ENCODE measurements around the gene VPREB1. TPM values are rescaled to one million over a fixed set of nuclear protein-coding genes. Genes with fewer than 3 reads are reported as not detected.
"Not testable (repeated sequence)": the region's sequence is repeated elsewhere in the genome, so short reads cannot be mapped to it uniquely, and the experiment has no call there.

Gene VPREB1
- total RNA-seq, 1 experiment from 2014 or later, result not detected

GRCh38 chr22:22262332-22263074 lies 17.9 kb downstream of the VPREB1 start:
- H3K4me2 ChIP-seq (ENCODE audit: low read length); CTCF ChIA-PET; POLR2A ChIA-PET (ENCODE audit: unreplicated experiment); H3K9me3 ChIP-seq (ENCODE audit: low read length); H3F3A ChIP-seq (ENCODE audit: low read length, unreplicated experiment); H3K4me1 ChIP-seq (ENCODE audit: insufficient read depth, low read length); H3K9me2 ChIP-seq (replicated peaks; ENCODE audit: low read length); H3K27ac ChIP-seq (ENCODE audit: low read length); H3K4me3 ChIP-seq (ENCODE audit: low read length); H3K36me3 ChIP-seq (ENCODE audit: low read depth, low read length); ATAC-seq; H3K79me2 ChIP-seq (ENCODE audit: low read length); BruUV-seq (replicated peaks); H2AFZ ChIP-seq (ENCODE audit: low read length); intact Hi-C loops (cut with micrococcal nuclease); H3K27me3 ChIP-seq (ENCODE audit: low read length); H3K9ac ChIP-seq (ENCODE audit: low read length); DNase-seq; H4K20me1 ChIP-seq (ENCODE audit: low read length): not testable (repeated sequence)

DNA sequence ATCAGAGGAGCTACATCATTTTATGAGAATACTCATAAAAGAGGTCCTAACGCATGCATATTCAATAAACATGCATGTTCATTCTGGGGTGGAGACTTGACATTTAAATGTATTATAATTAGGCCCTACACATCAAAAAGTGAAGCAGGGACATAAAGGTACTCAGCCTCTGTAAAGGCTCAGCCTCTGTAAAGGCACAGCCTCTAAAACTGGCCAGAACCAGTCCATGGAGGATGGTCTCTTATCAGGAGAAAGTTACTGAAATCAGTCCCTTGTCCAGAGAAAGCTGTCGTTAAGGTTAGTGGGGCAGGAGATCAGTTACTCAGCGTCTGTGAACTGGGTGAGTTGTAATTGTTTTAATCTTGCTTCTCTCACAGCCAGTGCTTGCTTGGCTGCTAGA lies 19.2 kb downstream of the VPREB1 start:
- H4K20me1 ChIP-seq (ENCODE audit: low read length); H3K4me3 ChIP-seq (ENCODE audit: low read length); POLR2A ChIA-PET (ENCODE audit: unreplicated experiment); intact Hi-C loops (cut with micrococcal nuclease); H3K9me3 ChIP-seq (ENCODE audit: low read length); CTCF ChIA-PET; H2AFZ ChIP-seq (ENCODE audit: low read length); H3F3A ChIP-seq (ENCODE audit: low read length, unreplicated experiment); ATAC-seq; H3K27ac ChIP-seq (ENCODE audit: low read length); H3K4me2 ChIP-seq (ENCODE audit: low read length); H3K79me2 ChIP-seq (ENCODE audit: low read length); H3K9me2 ChIP-seq (replicated peaks; ENCODE audit: low read length); BruUV-seq (replicated peaks); DNase-seq; H3K4me1 ChIP-seq (ENCODE audit: insufficient read depth, low read length); H3K36me3 ChIP-seq (ENCODE audit: low read depth, low read length); H3K9ac ChIP-seq (ENCODE audit: low read length); H3K27me3 ChIP-seq (ENCODE audit: low read length): not testable (repeated sequence)

GRCh38 chr22:22270036-22270676 lies 25.6 kb downstream of the VPREB1 start:
- H3K4me2 ChIP-seq (ENCODE audit: low read length); H3K9me2 ChIP-seq (replicated peaks; ENCODE audit: low read length); DNase-seq; BruUV-seq (replicated peaks); H3K9ac ChIP-seq (ENCODE audit: low read length); H3K27me3 ChIP-seq (ENCODE audit: low read length); POLR2A ChIA-PET (ENCODE audit: unreplicated experiment); H3K79me2 ChIP-seq (ENCODE audit: low read length); H3K27ac ChIP-seq (ENCODE audit: low read length); ATAC-seq; H4K20me1 ChIP-seq (ENCODE audit: low read length); intact Hi-C loops (cut with micrococcal nuclease); H3K4me3 ChIP-seq (ENCODE audit: low read length); H3K4me1 ChIP-seq (ENCODE audit: insufficient read depth, low read length); H3F3A ChIP-seq (ENCODE audit: low read length, unreplicated experiment); H3K36me3 ChIP-seq (ENCODE audit: low read depth, low read length); H3K9me3 ChIP-seq (ENCODE audit: low read length); H2AFZ ChIP-seq (ENCODE audit: low read length); CTCF ChIA-PET: not testable (repeated sequence)

DNA sequence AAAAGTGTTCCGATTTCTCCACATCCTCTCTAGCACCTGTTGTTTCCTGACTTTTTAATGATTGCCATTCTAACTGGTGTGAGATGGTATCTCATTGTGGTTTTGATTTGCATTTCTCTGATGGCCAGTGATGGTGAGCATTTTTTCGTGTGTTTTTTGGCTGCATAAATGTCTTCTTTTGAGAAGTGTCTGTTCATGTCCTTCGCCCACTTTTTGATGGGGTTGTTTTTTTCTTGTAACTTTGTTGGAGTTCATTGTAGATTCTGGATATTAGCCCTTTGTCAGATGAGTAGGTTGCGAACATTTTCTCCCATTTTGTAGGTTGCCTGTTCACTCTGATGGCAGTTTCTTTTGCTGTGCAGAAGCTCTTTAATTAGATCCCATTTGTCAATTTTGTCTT lies 32.8 kb downstream of the VPREB1 start:
- H3F3A ChIP-seq (ENCODE audit: low read length, unreplicated experiment); BruUV-seq (replicated peaks); H3K9ac ChIP-seq (ENCODE audit: low read length); H2AFZ ChIP-seq (ENCODE audit: low read length); ATAC-seq; H3K79me2 ChIP-seq (ENCODE audit: low read length); H3K4me1 ChIP-seq (ENCODE audit: insufficient read depth, low read length); H3K4me3 ChIP-seq (ENCODE audit: low read length); DNase-seq; CTCF ChIA-PET; H3K36me3 ChIP-seq (ENCODE audit: low read depth, low read length); H3K4me2 ChIP-seq (ENCODE audit: low read length); H3K9me2 ChIP-seq (replicated peaks; ENCODE audit: low read length); H3K9me3 ChIP-seq (ENCODE audit: low read length); H4K20me1 ChIP-seq (ENCODE audit: low read length); POLR2A ChIA-PET (ENCODE audit: unreplicated experiment); H3K27ac ChIP-seq (ENCODE audit: low read length); intact Hi-C loops (cut with micrococcal nuclease); H3K27me3 ChIP-seq (ENCODE audit: low read length): not testable (repeated sequence)

DNA sequence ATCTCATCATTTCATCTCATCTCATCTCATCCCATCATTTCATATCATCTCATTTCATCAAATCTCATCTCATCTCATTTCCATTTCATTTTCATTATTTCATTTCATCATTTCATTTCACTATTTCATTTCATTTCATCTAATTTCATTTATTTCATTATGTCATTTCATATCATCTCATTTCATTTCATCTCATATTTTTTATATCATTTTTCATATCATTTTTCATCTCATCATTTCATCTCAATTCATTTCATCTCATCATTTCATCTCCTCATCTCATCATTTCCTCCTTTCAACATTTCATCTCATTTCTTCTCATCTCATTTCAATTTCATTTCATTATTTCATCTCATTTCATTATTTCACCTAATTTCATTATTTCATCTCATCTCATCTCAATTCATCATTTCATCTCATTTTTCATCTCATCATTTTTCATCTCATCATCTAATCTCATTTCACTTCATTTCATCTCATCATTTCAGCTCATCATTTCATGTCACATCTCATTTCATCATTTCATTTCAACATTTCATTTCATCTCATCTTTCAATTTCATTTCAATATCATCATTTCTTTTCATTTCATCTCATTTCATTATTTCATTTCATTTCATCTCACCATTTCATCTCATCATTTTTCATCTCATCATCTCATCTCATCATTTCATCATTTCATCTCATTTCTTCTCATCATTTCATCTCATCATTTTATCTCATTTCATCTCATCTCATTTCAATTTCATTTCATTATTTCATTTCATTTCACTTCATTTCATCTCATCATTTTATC lies 40.6 kb downstream of the VPREB1 start:
- BruUV-seq (replicated peaks); H3K9me2 ChIP-seq (replicated peaks; ENCODE audit: low read length); H3K27ac ChIP-seq (ENCODE audit: low read length); H3F3A ChIP-seq (ENCODE audit: low read length, unreplicated experiment); H3K79me2 ChIP-seq (ENCODE audit: low read length); H2AFZ ChIP-seq (ENCODE audit: low read length); H3K9ac ChIP-seq (ENCODE audit: low read length); H4K20me1 ChIP-seq (ENCODE audit: low read length); H3K4me2 ChIP-seq (ENCODE audit: low read length); H3K4me1 ChIP-seq (ENCODE audit: insufficient read depth, low read length); intact Hi-C loops (cut with micrococcal nuclease); H3K36me3 ChIP-seq (ENCODE audit: low read depth, low read length); DNase-seq; POLR2A ChIA-PET (ENCODE audit: unreplicated experiment); H3K9me3 ChIP-seq (ENCODE audit: low read length); H3K27me3 ChIP-seq (ENCODE audit: low read length); CTCF ChIA-PET; H3K4me3 ChIP-seq (ENCODE audit: low read length); ATAC-seq: not testable (repeated sequence)

DNA sequence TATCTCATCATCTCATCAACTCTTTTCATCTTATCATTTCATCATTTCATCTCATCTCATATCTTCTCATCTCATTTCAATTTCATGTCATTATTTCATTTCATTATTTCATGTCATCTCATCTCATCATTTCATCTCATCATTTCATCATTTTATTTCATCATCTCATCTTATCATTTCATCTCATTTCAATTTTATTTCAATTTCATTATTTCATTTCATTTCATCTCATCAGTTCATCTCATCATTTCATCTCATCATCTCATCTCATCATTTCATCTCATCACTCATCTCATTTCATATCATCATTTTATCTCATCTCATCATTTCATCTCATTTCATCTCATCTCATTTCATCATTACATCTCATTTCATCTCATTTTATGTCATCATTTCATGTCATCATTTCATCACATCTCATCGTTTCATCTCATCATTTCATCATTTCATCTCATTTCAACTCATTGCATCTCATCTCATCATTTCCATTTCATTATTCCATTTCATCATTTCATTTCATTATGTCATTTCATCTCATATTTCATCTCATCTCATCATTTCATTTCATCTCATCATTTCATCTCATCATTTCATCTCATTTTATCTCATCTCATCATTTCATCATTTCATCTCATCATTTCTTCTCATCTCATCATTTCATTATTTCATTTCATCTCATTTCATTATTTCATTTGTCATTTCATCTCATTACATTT lies 42.0 kb downstream of the VPREB1 start:
- H3K9ac ChIP-seq (ENCODE audit: low read length); H3F3A ChIP-seq (ENCODE audit: low read length, unreplicated experiment); DNase-seq; H3K4me3 ChIP-seq (ENCODE audit: low read length); intact Hi-C loops (cut with micrococcal nuclease); ATAC-seq; BruUV-seq (replicated peaks); H3K27ac ChIP-seq (ENCODE audit: low read length); H3K36me3 ChIP-seq (ENCODE audit: low read depth, low read length); H3K4me1 ChIP-seq (ENCODE audit: insufficient read depth, low read length); H4K20me1 ChIP-seq (ENCODE audit: low read length); CTCF ChIA-PET; H3K27me3 ChIP-seq (ENCODE audit: low read length); H3K79me2 ChIP-seq (ENCODE audit: low read length); H3K9me3 ChIP-seq (ENCODE audit: low read length); H3K4me2 ChIP-seq (ENCODE audit: low read length); H3K9me2 ChIP-seq (replicated peaks; ENCODE audit: low read length); H2AFZ ChIP-seq (ENCODE audit: low read length); POLR2A ChIA-PET (ENCODE audit: unreplicated experiment): not testable (repeated sequence)
